Right atrium auricular region (tissue), 2 donors: ENCODE data around the gene MCAT. TPM values are rescaled to one million over a fixed set of nuclear protein-coding genes. Genes with fewer than 3 reads are reported as not detected.
"Not testable (repeated sequence)": the region's sequence is repeated elsewhere in the genome, so short reads cannot be mapped to it uniquely, and the experiment has no call there.

Experiments
- DNase-seq: peaks from one replicate; pipeline ENCODE4 v3.0.0-alpha.2; 2019; ENCODE audit warnings: low spot score
- H3K27ac ChIP-seq, 2 donors: fragments of 200-600 bp; sonication (generic); 1 replicate in 1 of 2; 2 replicates in 1 of 2; pipeline ENCODE4 v1.5.1; 2016 to 2019
- H3K27me3 ChIP-seq, 2 donors: fragments of 200-600 bp; sonication (generic); one replicate each; pipeline versions ENCODE4 v1.5.1 to v1.6.0; 2017 to 2019
- H3K36me3 ChIP-seq: fragments of 200-600 bp; sonication (generic); one replicate; pipeline ENCODE4 v1.5.1; 2016
- H3K4me1 ChIP-seq, 2 donors: fragments of 200-600 bp; sonication (generic); one replicate each; pipeline versions ENCODE4 v1.5.1 to v1.6.0; 2017 to 2019
- H3K4me3 ChIP-seq, 2 donors: fragments of 200-600 bp; sonication (generic); 1 replicate in 1 of 2; 2 replicates in 1 of 2; pipeline ENCODE4 v1.5.1; 2017 to 2019; ENCODE audit warnings: mild to moderate bottlenecking in 1 of 2, moderate library complexity in 1 of 2
- H3K9me3 ChIP-seq, 2 donors: fragments of 200-600 bp; sonication (generic); one replicate each; pipeline ENCODE4 v1.5.1; 2019
- total RNA-seq, 2 donors: library from RNA; depleted of rRNA; stranded (reverse); fragments of >200 nt; gene quantifications; one replicate each; pipeline ENCODE4 v1.1.0, GENCODE V29; 2016
- TF ChIP-seq, protein P1 (sequence below), 2 donors: fragments of 200-600 bp; sonication (generic); IDR thresholded peaks; one replicate each; pipeline ENCODE4 v1.5.1; 2019; ENCODE audit warnings: antibody characterized with exemption in 2 of 2

The MCAT gene
- total RNA-seq, 2 donors from 2014 or later = 16.1 to 17.6 TPM

DNA sequence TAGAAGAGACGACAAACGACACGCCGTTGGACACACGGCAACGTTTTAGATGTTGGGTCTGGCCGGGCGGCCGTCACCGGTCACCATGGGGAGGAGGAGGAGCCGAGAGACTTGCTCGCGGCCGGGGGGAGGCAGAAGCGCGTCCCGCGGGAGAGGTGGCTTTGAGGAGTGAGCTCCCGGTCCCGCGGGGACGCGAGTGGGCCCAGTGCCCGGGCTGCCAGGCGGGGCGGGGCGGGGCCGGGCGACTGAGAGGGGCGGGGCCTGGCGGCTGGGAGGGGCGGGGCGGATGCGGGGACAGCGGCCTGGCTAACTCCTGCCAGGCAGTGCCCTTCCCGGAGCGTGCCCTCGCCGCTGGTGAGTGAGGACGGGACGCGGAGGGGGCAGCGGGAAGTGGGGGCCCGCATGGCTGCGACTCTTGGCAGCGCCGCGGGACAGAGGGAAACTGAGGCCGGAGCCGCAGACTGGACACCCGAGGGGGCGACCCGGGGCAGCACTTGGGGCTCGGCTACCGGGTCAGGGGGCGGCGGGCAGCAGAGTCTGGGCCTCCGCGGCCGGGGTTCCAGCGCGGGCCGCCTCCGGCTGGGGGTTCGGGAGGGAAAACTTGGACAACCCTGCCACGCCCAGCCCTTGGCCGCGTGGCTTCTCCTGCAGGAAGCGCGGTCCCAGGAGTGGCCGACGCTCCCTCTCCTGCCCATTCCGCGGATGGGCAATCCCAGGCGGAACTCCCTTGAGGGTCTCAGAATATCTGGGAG lies 8.2 kb upstream of the MCAT start, which contains the start of gene TSPO:
TSPO (plus strand) TSS at position 309 of the 752 bp plus-strand sequence. CDS start 7,680 bp downstream, outside the sequence.
- Histone ChIP-seq H3K9me3 (no peaks in the 10 kb centered on the region), H3K4me3 (peak within 1 kb of the TSS; percentile 64 to 96), H3K36me3 (no peaks in the 10 kb centered on the region), H3K4me1 (peaks cover 0 to 36% of the 10 kb centered on the region in 2 donors), H3K27ac (peak within 1 kb of the TSS; percentile 86 to 93), H3K27me3 (no peaks in the 10 kb centered on the region)
- peak; percentile 78 for DNase-seq
- TF ChIP-seq, protein P1, sequence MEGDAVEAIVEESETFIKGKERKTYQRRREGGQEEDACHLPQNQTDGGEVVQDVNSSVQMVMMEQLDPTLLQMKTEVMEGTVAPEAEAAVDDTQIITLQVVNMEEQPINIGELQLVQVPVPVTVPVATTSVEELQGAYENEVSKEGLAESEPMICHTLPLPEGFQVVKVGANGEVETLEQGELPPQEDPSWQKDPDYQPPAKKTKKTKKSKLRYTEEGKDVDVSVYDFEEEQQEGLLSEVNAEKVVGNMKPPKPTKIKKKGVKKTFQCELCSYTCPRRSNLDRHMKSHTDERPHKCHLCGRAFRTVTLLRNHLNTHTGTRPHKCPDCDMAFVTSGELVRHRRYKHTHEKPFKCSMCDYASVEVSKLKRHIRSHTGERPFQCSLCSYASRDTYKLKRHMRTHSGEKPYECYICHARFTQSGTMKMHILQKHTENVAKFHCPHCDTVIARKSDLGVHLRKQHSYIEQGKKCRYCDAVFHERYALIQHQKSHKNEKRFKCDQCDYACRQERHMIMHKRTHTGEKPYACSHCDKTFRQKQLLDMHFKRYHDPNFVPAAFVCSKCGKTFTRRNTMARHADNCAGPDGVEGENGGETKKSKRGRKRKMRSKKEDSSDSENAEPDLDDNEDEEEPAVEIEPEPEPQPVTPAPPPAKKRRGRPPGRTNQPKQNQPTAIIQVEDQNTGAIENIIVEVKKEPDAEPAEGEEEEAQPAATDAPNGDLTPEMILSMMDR (IDR thresholded peaks at IDR 0.05) = no peak

DNA sequence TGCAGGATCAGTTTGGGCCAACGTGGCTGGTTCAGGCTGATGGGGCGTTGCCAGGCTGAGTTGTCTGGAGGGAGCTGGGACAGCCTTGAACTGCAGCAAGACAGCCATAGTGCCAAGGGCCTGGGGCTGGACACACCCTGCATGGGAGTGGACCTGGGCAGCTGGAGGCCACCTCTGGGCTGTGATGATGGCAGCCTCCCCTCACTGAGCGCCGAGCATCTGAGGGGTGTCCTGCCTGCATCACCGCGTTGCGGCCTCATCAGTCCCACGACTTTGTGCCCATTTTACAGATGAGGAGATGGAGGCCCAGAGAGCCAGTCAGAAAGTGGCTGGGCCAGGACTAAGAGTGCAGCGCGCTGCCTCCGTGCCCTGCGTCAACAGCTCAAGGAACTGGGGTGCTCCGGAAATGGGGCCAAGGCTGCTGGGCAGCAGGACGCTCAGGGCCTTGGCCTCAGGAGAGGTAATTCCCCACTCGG lies 7.6 kb upstream of the MCAT start:
- no peaks in the 10 kb centered on the region for H3K9me3 ChIP-seq
- H3K36me3 ChIP-seq = no peaks in the 10 kb centered on the region
- peak overlapping the region; percentile 64 to 96 for H3K4me3 ChIP-seq
- no peaks in the 10 kb centered on the region for H3K27me3 ChIP-seq
- DNase-seq = no peak
- TF ChIP-seq, protein P1 (IDR thresholded peaks at IDR 0.05) = no peak
- peak overlapping the region; percentile 86 to 93 for H3K27ac ChIP-seq
- peaks cover 0 to 33% of the 10 kb centered on the region in 2 donors for H3K4me1 ChIP-seq

DNA sequence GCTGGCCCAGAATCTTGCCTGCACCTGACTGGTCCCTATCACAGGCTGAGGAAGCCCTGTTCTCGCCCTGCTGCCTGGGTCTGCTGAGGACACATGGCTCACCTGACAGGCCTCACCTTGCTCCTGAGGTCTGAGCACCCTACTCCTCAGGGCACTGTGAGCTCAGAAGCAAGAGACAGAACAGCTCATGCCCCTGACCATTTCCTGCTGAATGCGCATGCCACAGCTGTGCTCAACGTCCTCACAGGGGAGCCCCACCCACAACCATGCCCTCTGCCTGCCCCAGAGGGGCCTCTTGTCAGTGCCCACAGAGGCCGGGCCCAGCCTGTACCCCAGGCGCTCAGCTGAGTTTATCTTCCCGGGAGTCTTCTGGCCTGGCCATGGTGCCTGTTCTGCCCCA lies 5.4 kb upstream of the MCAT start:
- H3K36me3 ChIP-seq = no peaks in the 10 kb centered on the region
- TF ChIP-seq, protein P1 (IDR thresholded peaks at IDR 0.05) = no peak
- H3K4me1 ChIP-seq = peaks cover 0 to 23% of the 10 kb centered on the region in 2 donors
- H3K27ac ChIP-seq = no peak overlapping the region
- no peaks in the 10 kb centered on the region for H3K9me3 ChIP-seq
- no peak overlapping the region for H3K4me3 ChIP-seq
- no peak for DNase-seq
- H3K27me3 ChIP-seq = no peaks in the 10 kb centered on the region

DNA sequence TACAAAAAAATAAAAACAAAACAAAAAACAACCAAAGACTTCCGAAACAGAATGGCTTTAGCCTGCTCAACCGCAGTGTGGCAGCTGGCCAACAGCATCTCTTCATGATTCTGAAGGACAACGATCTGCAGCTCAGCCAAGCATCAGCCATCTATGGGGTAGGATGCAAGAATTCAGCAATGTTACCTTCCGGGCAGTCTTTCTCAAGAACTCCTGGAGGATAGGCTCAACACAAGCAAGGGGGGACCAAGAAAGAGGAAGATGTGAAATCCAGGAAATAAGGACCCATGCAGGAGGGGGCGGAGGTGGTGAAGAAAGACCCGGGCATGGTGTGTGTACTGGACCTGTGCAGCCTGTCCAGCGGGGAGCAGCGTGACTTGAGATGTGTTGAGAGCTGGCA lies 4.6 kb upstream of the MCAT start:
- Histone ChIP-seq H3K9me3 (no peaks in the 10 kb centered on the region), H3K4me1 (peaks cover 0 to 21% of the 10 kb centered on the region in 2 donors), H3K36me3 (no peaks in the 10 kb centered on the region), H3K4me3 (no peak overlapping the region), H3K27me3 (no peaks in the 10 kb centered on the region), H3K27ac (no peak overlapping the region)
- TF ChIP-seq, protein P1 (IDR thresholded peaks at IDR 0.05) = no peak
- DNase-seq = no peak

DNA sequence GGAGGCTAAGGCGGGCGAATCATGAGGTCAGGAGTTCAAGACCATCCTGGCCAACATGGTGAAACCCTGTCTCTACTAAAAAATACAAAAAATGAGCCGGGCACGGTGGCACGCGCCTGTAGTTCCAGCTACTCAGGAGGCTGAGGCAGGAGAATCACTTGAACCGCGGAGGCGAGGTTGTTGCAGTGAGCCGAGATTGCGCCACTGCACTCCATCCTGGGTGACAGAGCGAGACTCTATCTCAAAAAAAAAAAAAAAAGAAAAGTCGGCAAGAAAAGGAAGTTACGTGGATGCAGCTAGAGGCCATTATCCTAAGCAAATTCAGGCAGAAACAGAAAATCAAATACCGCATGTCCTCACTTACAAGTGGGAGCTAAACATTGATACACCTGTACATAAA lies 3.1 kb upstream of the MCAT start:
- H3K27me3 ChIP-seq, H3K27ac ChIP-seq, DNase-seq, H3K4me3 ChIP-seq, H3K36me3 ChIP-seq, H3K9me3 ChIP-seq: not testable (repeated sequence)
- peaks cover 0 to 23% of the 10 kb centered on the region in 2 donors for H3K4me1 ChIP-seq

DNA sequence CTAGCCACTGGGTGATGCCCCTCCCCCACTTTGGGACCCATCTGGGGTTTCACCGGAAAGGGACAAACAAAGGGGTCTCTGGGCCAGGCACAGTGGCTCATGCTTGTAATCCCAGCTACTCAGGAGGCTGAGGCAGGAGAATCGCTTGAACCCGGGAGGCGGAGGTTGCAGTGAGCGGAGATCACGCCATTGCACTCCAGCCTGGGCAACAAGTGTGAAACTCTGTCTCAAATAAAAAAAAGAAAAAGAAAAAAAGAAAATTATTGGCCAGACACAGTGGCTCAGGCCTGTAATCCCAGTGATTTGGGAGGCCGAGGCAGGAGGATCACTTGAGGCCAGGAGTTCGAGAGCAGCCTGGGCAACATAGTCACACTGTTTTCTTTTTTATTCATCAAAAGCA lies 2.2 kb upstream of the MCAT start:
- not testable (repeated sequence) for H3K27me3 ChIP-seq, H3K4me3 ChIP-seq, DNase-seq, H3K9me3 ChIP-seq, H3K27ac ChIP-seq, H3K36me3 ChIP-seq
- peaks cover 0 to 20% of the 10 kb centered on the region in 2 donors for H3K4me1 ChIP-seq
